A673 (cell line): ENCODE data around the gene NAT14. TPM values are rescaled to one million over a fixed set of nuclear protein-coding genes. Genes with fewer than 3 reads are reported as not detected.

ENCODE experiments used
- BruUV-seq: library from RNA; stranded (reverse); fragments of 400-500 nt; replicated peaks from 2 replicates; lab custom pipeline; 2021; lab: Mats Ljungman, UMichigan
- CTCF ChIA-PET: fragments of 300-600 bp; sonication (Branson Sonifier 250); formaldehyde crosslinking; loops from one replicate; lab custom pipeline; 2022; ENCODE audit warnings: antibody characterized with exemption; lab: Charles Lee
- POLR2A ChIA-PET: fragments of 300-600 bp; sonication (Branson Sonifier 250); formaldehyde crosslinking; loops from one replicate; lab custom pipeline; 2022; ENCODE audit warnings: antibody characterized with exemption; ENCODE audit not compliant: low non-redundant PET; lab: Charles Lee
- DNase-seq: peaks from one replicate; pipeline ENCODE4 v3.0.0-alpha.2; 2015; ENCODE audit warnings: low spot score
- H3K27ac ChIP-seq: fragments of 200-600 bp; sonication (generic); 2 replicates; pipeline ENCODE4 v1.5.1; 2016; ENCODE audit warnings: mixed run types, low read depth, mild to moderate bottlenecking, mixed read lengths, antibody characterized with exemption, low read length; ENCODE audit not compliant: poor library complexity, severe bottlenecking
- H3K27me3 ChIP-seq: fragments of 200-600 bp; sonication (generic); replicated peaks from 2 replicates; pipeline ENCODE4 v1.6.1; 2017; ENCODE audit warnings: mixed run types, low read depth, mild to moderate bottlenecking, mixed read lengths, antibody characterized with exemption, low read length; ENCODE audit not compliant: insufficient read depth, poor library complexity
- H3K36me3 ChIP-seq: fragments of 200-600 bp; sonication (generic); 2 replicates; pipeline ENCODE4 v1.6.1; 2016; ENCODE audit warnings: mixed run types, mild to moderate bottlenecking, mixed read lengths, antibody characterized with exemption, low read length; ENCODE audit not compliant: insufficient read depth, poor library complexity, severe bottlenecking
- H3K4me1 ChIP-seq: fragments of 200-600 bp; sonication (generic); 2 replicates; pipeline ENCODE4 v1.6.1; 2017; ENCODE audit warnings: mixed run types, mild to moderate bottlenecking, mixed read lengths, antibody characterized with exemption, low read length; ENCODE audit not compliant: insufficient read depth, poor library complexity, severe bottlenecking
- H3K4me3 ChIP-seq: fragments of 200-600 bp; sonication (generic); 2 replicates; pipeline ENCODE4 v1.5.1; 2016; ENCODE audit warnings: low read depth, mixed run types, mild to moderate bottlenecking, mixed read lengths, low read length; ENCODE audit not compliant: poor library complexity, severe bottlenecking
- H3K9me3 ChIP-seq: fragments of 200-600 bp; sonication (generic); 2 replicates; pipeline ENCODE4 v1.6.1; 2016; ENCODE audit warnings: mixed run types, low read depth, mild to moderate bottlenecking, mixed read lengths, antibody characterized with exemption, low read length; ENCODE audit not compliant: poor library complexity, severe bottlenecking
- EZH2 ChIP-seq: fragments of 200-600 bp; sonication (generic); IDR thresholded peaks from 2 replicates; pipeline ENCODE4 v1.6.1; 2017; ENCODE audit warnings: borderline replicate concordance, low read depth, mild to moderate bottlenecking, mixed read lengths, antibody characterized with exemption, low read length; ENCODE audit not compliant: poor library complexity, severe bottlenecking
- intact Hi-C: fragments of 100-400 bp; cut with micrococcal nuclease; formaldehyde crosslinking; loops from one replicate; pipeline ENCODE4 v1.10.0; 2022; ENCODE audit not compliant: unreplicated experiment
- total RNA-seq: library from RNA; stranded (reverse); gene quantifications from 2 replicates; pipeline ENCODE4 v1.2.3, GENCODE V29; 2021
- TF ChIP-seq, protein P1 (sequence below): fragments of 300-800, 200-600 bp; sonication (generic); conservative IDR thresholded peaks from 2 replicates; pipeline ENCODE4 v1.5.1; 2017; ENCODE audit warnings: low read depth, mild to moderate bottlenecking, antibody characterized with exemption, low read length, moderate library complexity, mixed read lengths

NAT14 gene
- total RNA-seq, 1 experiment from 2014 or later = 55.1 TPM

DNA sequence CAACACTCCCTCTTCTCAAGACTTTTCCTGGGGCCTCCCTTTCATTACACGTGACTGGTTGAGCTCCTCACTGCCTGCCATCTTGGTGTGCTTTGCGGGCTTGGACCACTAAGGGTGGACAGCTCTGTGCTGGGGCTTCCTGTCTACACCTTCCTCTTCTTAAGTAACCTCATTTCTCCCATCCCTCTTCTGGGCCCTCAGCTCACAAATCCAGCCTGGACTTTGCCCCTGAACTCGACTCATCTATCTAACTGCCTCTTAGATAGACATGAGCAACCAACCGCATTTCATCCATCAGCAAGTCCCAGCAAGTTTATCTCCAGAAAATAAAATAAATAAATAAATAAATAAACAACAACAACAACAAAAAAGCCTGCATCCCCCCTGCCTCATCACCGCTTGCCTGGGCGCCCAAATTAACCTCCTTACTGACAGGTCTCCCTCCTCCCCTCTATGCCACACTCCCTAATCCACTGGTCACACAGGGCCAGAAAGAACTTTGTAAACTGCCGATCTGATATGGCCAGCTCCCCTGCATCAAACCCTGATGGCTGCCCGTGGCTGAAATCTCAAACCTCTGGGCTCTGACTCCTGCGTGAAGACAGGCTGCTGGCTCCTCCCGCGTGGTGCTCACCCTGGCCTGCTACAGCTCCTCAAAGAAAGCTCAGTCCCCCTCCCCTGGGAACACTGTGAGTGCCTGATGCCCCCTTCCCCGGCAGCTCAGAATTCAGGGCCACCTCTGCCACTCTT is 31.3 kb upstream of the NAT14 start:
- Histone ChIP-seq H3K4me1 (peaks cover 20% of the 10 kb centered on the region), H3K9me3 (no peaks in the 10 kb centered on the region), H3K4me3 (no peak overlapping the region), H3K27me3 (peaks cover 22% of the 10 kb centered on the region), H3K36me3 (no peaks in the 10 kb centered on the region), H3K27ac (no peak overlapping the region)
- intact Hi-C loops = no loop called here
- no peak for DNase-seq
- POLR2A ChIA-PET = interaction anchor here (0.6 kb wide), 1 partner anchor 23 kb away, joined by 4 read pairs; no protein-coding TSS in a partner anchor
- no TSS peak for BruUV-seq
- CTCF ChIA-PET = interaction anchor here (0.6 kb wide), 1 partner anchor 179 kb away, joined by 3 read pairs; no protein-coding TSS in a partner anchor
- TF ChIP-seq, protein P1, sequence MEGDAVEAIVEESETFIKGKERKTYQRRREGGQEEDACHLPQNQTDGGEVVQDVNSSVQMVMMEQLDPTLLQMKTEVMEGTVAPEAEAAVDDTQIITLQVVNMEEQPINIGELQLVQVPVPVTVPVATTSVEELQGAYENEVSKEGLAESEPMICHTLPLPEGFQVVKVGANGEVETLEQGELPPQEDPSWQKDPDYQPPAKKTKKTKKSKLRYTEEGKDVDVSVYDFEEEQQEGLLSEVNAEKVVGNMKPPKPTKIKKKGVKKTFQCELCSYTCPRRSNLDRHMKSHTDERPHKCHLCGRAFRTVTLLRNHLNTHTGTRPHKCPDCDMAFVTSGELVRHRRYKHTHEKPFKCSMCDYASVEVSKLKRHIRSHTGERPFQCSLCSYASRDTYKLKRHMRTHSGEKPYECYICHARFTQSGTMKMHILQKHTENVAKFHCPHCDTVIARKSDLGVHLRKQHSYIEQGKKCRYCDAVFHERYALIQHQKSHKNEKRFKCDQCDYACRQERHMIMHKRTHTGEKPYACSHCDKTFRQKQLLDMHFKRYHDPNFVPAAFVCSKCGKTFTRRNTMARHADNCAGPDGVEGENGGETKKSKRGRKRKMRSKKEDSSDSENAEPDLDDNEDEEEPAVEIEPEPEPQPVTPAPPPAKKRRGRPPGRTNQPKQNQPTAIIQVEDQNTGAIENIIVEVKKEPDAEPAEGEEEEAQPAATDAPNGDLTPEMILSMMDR = no peak
- TF ChIP-seq EZH2 = no peak

DNA sequence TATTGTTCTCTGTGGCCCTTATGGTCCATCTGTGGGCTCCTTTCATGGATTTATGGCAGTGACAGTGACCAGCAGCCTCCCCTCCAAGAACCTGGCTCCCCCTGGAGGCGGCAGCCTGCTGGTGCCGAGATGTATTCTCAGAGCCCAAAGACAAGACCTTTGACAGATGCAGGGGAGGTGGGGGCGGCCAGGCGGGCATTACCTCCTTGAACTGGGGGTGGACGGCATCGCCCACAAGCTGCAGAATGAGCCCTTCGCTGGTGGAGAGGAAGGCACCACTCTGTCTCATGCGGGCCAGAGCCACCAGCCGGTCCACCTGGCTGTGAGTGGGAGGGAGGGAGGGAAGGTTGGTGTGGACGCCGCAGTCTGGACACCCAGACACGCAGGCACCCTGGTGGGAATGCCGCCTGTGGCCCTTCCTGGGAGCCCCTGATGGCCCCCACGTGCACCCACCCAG is 30.2 kb upstream of the NAT14 start:
- peaks cover 22% of the 10 kb centered on the region for H3K27me3 ChIP-seq
- CTCF ChIA-PET = no interaction called here
- TF ChIP-seq, protein P1 = peak; percentile 78
- TF ChIP-seq EZH2 = no peak
- peak; percentile 60 for DNase-seq
- H3K4me1 ChIP-seq = peaks cover 32% of the 10 kb centered on the region
- POLR2A ChIA-PET = no interaction called here
- no TSS peak for BruUV-seq
- intact Hi-C loops = no loop called here
- no peaks in the 10 kb centered on the region for H3K36me3 ChIP-seq
- no peaks in the 10 kb centered on the region for H3K9me3 ChIP-seq
- H3K27ac ChIP-seq = no peak overlapping the region
- H3K4me3 ChIP-seq = no peak overlapping the region

DNA sequence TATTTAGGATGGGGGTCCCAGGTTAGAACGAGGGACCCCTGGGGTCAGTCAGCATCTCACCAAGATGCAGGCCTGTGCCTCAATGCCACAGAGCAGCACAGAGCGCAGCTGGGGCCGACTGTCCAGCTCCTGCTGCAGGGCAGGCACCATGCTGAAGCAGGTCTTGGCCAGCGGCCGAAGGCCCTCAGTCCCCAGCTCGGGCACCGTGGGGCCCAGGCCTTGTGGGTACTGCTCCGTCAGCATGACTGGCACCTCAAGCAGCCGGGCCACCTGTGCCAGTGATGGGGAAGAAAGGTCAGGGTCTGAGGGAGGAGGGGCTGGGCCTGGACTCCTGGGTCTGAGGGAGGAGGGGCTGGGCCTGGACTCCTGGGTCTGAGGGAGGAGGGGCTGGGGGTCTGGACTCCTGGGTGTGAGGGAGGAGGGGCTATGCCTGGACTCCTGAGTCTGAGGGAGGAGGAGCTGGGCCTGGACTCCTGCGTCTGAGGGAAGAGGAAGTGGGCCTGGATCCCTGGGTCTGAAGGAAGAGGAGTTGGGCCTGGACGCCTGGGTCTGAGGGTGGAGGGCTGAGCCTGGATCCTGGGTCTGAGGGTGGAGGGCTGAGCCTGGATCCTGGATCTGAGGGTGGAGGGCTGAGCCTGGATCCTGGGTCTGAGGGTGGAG is 29.3 kb upstream of the NAT14 start:
- Histone ChIP-seq H3K4me3 (no peak overlapping the region), H3K27ac (no peak overlapping the region), H3K4me1 (peaks cover 41% of the 10 kb centered on the region), H3K9me3 (no peaks in the 10 kb centered on the region), H3K27me3 (peaks cover 18% of the 10 kb centered on the region), H3K36me3 (no peaks in the 10 kb centered on the region)
- intact Hi-C loops = no loop called here
- ChIA-PET CTCF (no interaction called here), POLR2A (no interaction called here)
- TF ChIP-seq, protein P1 = no peak
- no peak for TF ChIP-seq EZH2
- no peak for DNase-seq
- BruUV-seq = no TSS peak
